Coronary artery (tissue), 2 donors: ENCODE data around the gene CYP4A11.
"Not testable (repeated sequence)": the region's sequence is repeated elsewhere in the genome, so short reads cannot be mapped to it uniquely, and the experiment has no call there.

ENCODE experiments used
- DNase-seq: peaks from one replicate; pipeline ENCODE4 v3.0.0-alpha.2; 2017; ENCODE audit warnings: low spot score
- H3K27ac ChIP-seq, 2 donors: fragments of 200-600 bp; sonication (generic); one replicate each; pipeline ENCODE4 v1.5.1; 2016 to 2019
- H3K4me3 ChIP-seq: fragments of 200-600 bp; sonication (generic); 2 replicates; pipeline ENCODE4 v1.5.1; 2016; ENCODE audit warnings: mild to moderate bottlenecking, moderate library complexity
- TF ChIP-seq, protein P1 (sequence below): fragments of 200-600 bp; sonication (generic); IDR thresholded peaks from one replicate; pipeline ENCODE4 v1.5.1; 2019; ENCODE audit warnings: antibody characterized with exemption

The CYP4A11 gene

DNA sequence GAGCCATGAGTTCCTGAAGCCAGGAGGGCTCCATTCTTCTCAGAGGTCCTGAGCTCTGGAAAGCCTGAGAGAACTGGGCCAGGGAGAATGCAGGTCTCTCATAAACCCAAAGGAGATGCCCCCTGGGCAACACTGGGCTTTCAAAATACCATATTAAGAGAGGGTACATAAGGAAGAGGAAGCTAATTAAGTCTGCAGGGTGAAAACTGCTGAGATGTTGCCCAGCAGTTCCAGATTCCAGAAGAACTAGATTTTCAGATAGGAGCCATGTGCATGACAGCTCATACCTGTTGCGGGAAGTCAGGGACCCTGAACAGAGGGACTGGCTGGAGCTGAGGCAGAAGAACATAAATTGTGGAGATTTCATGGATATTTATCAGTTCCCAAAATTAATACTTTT lies 40.9 kb downstream of the CYP4A11 start:
- Histone ChIP-seq H3K4me3 (no peak overlapping the region), H3K27ac (no peak overlapping the region)
- DNase-seq = no peak
- TF ChIP-seq, protein P1, sequence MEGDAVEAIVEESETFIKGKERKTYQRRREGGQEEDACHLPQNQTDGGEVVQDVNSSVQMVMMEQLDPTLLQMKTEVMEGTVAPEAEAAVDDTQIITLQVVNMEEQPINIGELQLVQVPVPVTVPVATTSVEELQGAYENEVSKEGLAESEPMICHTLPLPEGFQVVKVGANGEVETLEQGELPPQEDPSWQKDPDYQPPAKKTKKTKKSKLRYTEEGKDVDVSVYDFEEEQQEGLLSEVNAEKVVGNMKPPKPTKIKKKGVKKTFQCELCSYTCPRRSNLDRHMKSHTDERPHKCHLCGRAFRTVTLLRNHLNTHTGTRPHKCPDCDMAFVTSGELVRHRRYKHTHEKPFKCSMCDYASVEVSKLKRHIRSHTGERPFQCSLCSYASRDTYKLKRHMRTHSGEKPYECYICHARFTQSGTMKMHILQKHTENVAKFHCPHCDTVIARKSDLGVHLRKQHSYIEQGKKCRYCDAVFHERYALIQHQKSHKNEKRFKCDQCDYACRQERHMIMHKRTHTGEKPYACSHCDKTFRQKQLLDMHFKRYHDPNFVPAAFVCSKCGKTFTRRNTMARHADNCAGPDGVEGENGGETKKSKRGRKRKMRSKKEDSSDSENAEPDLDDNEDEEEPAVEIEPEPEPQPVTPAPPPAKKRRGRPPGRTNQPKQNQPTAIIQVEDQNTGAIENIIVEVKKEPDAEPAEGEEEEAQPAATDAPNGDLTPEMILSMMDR = no peak

DNA sequence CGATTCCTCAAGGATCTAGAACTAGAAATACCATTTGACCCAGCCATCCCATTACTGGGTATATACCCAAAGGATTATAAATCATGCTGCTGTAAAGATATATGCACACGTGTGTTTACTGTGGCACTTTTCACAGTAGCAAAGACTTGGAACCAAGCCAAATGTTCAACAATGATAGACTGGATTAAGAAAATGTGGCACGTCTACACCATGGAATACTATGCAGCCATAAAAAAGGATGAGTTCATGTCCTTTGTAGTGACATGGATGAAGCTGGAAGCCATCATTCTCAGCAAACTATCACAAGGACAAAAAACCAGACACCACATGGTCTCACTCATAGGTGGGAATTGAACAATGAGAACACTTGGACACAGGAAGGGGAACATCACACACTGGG lies 59.6 kb downstream of the CYP4A11 start:
- H3K4me3 ChIP-seq = not testable (repeated sequence)

More for the DNA sequence above, 59.6 kb downstream of the CYP4A11 start:
- not testable (repeated sequence) for H3K27ac ChIP-seq, DNase-seq
